Measurements from ENCODE around the gene KPNA4. TPM values are rescaled to one million over a fixed set of nuclear protein-coding genes. Genes with fewer than 3 reads are reported as not detected.

KPNA4 gene
- total RNA-seq, 2 experiments from 2014 or later, result 44.0 to 49.4 TPM

- TF ChIP-seq CTCF (IDR thresholded peaks at IDR 0.05), result no peak
- peaks cover 58% of the 10 kb centered on the region for H3K4me1 Mint-ChIP-seq (ENCODE audit: low read depth)
- H3K27ac Mint-ChIP-seq, result no peak overlapping the region
- DNase-seq (no peak), ATAC-seq (ENCODE audit: poor library complexity) (no peak)
- no peaks in the 10 kb centered on the region for H3K9me3 Mint-ChIP-seq
- Histone ChIP-seq H3K4me3 (ENCODE audit: low read length) (no peak overlapping the region), H3K4me1 (ENCODE audit: insufficient read depth, low read length) (peaks cover 22% of the 10 kb centered on the region), H3K36me3 (ENCODE audit: insufficient read depth, low read length) (no peaks in the 10 kb centered on the region), H3K27me3 (ENCODE audit: control insufficient read depth in 1 of 2, insufficient read depth in 2 of 2, low read length in 2 of 2) (no peaks in the 10 kb centered on the region), H3K27ac (ENCODE audit: low read depth in 1 of 2, low read length in 2 of 2) (no peak overlapping the region), H3K9me3 (ENCODE audit: control insufficient read depth in 1 of 2, insufficient read depth in 1 of 2, low read length in 2 of 2) (peaks cover 0 to 6% of the 10 kb centered on the region in 2 experiments)
- intact Hi-C loops (cut with DNase I, micrococcal nuclease), result loop anchor here in 1 of 2 experiments (5.0 kb wide), 1 partner anchor 121 kb away; the partner anchor contains the start of gene KPNA4
- H3K36me3 Mint-ChIP-seq (ENCODE audit: low read depth), result peaks cover 32% of the 10 kb centered on the region
- H3K27me3 Mint-ChIP-seq, result no peaks in the 10 kb centered on the region
- ChIA-PET CTCF (interaction anchor here (0.7 kb wide), 1 partner anchor 13 kb away, joined by 3 read pairs; no protein-coding TSS in a partner anchor), POLR2A (interaction anchor here (1.5 kb wide), 1 partner anchor 9 kb away, joined by 3 read pairs; no protein-coding TSS in a partner anchor)
- H3K4me3 Mint-ChIP-seq, result no peak overlapping the region
Observed at GRCh38 chr3:160445854-160446253, 119.5 kb downstream of the KPNA4 start.

Other genes starting within 250 kb of the KPNA4 start
- 10 to 100 TPM; 16.1 to 18.2 TPM for gene IFT80, start 166.3 kb downstream of the KPNA4 start, total RNA-seq
- gene SMC4, start 165.9 kb downstream of the KPNA4 start, total RNA-seq, result 10 to 100 TPM; 52.3 to 58.8 TPM
- 10 to 100 TPM; 16.2 to 16.4 TPM for gene TRIM59, start 115.8 kb downstream of the KPNA4 start, total RNA-seq
- not detected for gene ARL14, start 111.6 kb upstream of the KPNA4 start, total RNA-seq
- gene PPM1L, start 190.7 kb upstream of the KPNA4 start, total RNA-seq, result 1 to 10 TPM; 3.0 to 3.4 TPM

Data from CD4-positive, alpha-beta T cell (primary cell).